ENCODE data around the gene NRL. TPM values are rescaled to one million over a fixed set of nuclear protein-coding genes. Genes with fewer than 3 reads are reported as not detected.

Gene NRL
- total RNA-seq, 1 experiment from 2014 or later: 1.4 TPM

DNA sequence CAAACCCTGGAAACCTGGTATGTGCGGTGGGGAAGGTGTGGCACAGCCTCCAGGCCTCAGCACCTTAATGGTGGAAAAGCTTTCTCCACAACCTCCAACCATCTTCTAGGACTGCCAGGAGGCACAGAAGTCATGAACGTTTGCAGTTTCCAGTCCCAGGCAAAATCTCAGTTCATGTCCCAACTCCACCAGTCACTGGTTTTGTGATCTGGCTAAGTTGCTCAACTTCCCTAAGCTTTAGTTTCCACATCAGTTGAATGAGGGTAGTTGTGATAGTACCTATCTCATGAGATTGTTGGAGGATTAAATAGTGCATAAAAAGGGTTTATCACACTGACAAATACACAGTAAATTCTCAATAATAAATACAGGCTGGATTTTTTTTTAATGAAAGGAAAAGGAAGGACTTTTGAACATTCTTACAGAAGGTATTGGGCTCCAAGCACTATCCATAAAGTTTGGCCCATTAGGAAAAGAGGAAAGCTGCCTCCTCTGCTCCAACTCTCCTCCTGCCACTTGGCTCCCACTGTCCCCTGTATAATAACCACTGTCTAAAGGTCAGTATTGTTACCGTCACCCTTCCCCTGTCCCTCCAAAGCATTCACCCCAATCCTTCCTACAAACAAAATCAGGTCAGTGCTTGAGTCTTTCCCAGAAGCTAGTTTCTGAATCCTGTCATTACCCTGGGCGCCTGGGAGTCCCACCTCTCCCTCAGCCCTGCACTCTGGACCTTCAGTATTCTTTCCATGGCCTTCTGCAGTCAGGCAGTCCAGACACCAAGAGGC lies 14.4 kb downstream of the NRL start:
- no peak for TF ChIP-seq POLR2AphosphoS5 (IDR thresholded peaks at IDR 0.05; ENCODE audit: low read depth, low read length)
- no peak for TF ChIP-seq SIN3A (IDR thresholded peaks at IDR 0.05; ENCODE audit: borderline replicate concordance, insufficient read depth, low read depth, low read length)
- TF ChIP-seq REST (IDR thresholded peaks at IDR 0.05; ENCODE audit: insufficient read depth in 1 of 2, low read depth in 2 of 2, low read length in 1 of 2): no peak
- TF ChIP-seq TCF7L2 (IDR thresholded peaks at IDR 0.05; ENCODE audit: low read depth, low read length): no peak
- no peak for TF ChIP-seq CTCF (IDR thresholded peaks at IDR 0.05)
- intact Hi-C loops (cut with micrococcal nuclease; ENCODE audit: unreplicated experiment) (no loop called here), in situ Hi-C loops (cut with HindIII; ENCODE audit: low pct_unique_long_range_greater_than_20kb, low sequenced_read_pairs) (no loop called here)
- H3K4me1 ChIP-seq (ENCODE audit: control insufficient read depth, insufficient read depth, low read length): no peaks in the 10 kb centered on the region; the same call in 1 of the 2 replicates
- H3K27ac ChIP-seq (ENCODE audit: low read length): no peak overlapping the region
- CTCF ChIA-PET: no interaction called here
- BruUV-seq (replicated peaks): TSS peak; percentile 16
- H3K9me3 ChIP-seq (ENCODE audit: control insufficient read depth, insufficient read depth, low read depth, low read length): no peaks in the 10 kb centered on the region
- no peak overlapping the region for H3K4me3 ChIP-seq (ENCODE audit: low read depth in 2 of 2, low read length in 2 of 2)
- POLR2A ChIA-PET: no interaction called here
- no peaks in the 10 kb centered on the region for H3K27me3 ChIP-seq (ENCODE audit: control insufficient read depth, insufficient read depth, low read length)
- no peak for DNase-seq (ENCODE audit: low read depth, low spot score)
- no peaks in the 10 kb centered on the region for H3K36me3 ChIP-seq (ENCODE audit: control insufficient read depth, insufficient read depth, low read length)
- no peak for ATAC-seq

GRCh38 chr14:24098927-24099813 lies 15.6 kb downstream of the NRL start:
- no TSS peak for BruUV-seq (replicated peaks)
- ATAC-seq: no peak
- intact Hi-C loops (cut with micrococcal nuclease; ENCODE audit: unreplicated experiment) (no loop called here), in situ Hi-C loops (cut with HindIII; ENCODE audit: low pct_unique_long_range_greater_than_20kb, low sequenced_read_pairs) (no loop called here)
- no peaks in the 10 kb centered on the region; the same call in 1 of the 2 replicates for H3K36me3 ChIP-seq (ENCODE audit: control insufficient read depth, insufficient read depth, low read length)
- ChIA-PET CTCF (no interaction called here), POLR2A (no interaction called here)
- peaks cover 5% of the 10 kb centered on the region; the same call in 1 of the 2 replicates for H3K4me1 ChIP-seq (ENCODE audit: control insufficient read depth, insufficient read depth, low read length)
- H3K4me3 ChIP-seq (ENCODE audit: low read depth in 2 of 2, low read length in 2 of 2): no peak overlapping the region
- no peaks in the 10 kb centered on the region for H3K27me3 ChIP-seq (ENCODE audit: control insufficient read depth, insufficient read depth, low read length)
- no peak for DNase-seq (ENCODE audit: low read depth, low spot score)
- no peak overlapping the region for H3K27ac ChIP-seq (ENCODE audit: low read length)
- TF ChIP-seq CTCF (IDR thresholded peaks at IDR 0.05) (no peak), SIN3A (IDR thresholded peaks at IDR 0.05; ENCODE audit: borderline replicate concordance, insufficient read depth, low read depth, low read length) (no peak), TCF7L2 (IDR thresholded peaks at IDR 0.05; ENCODE audit: low read depth, low read length) (no peak), REST (IDR thresholded peaks at IDR 0.05; ENCODE audit: insufficient read depth in 1 of 2, low read depth in 2 of 2, low read length in 1 of 2) (no peak), POLR2AphosphoS5 (IDR thresholded peaks at IDR 0.05; ENCODE audit: low read depth, low read length) (no peak)
- H3K9me3 ChIP-seq (ENCODE audit: control insufficient read depth, insufficient read depth, low read depth, low read length): no peaks in the 10 kb centered on the region
